ENCODE data around the gene CLDN14.

- TF ChIP-seq CTCF (IDR thresholded peaks at IDR 0.05) (no peak), EZH2phosphoT487 (IDR thresholded peaks at IDR 0.05) (no peak)
Measured at GRCh38 chr21:36472377-36472776, 7.5 kb downstream of the CLDN14 start.

Measured in neural progenitor cell (in vitro differentiated cells).